Jurkat, Clone E6-1 (cell line): ENCODE results near the gene CYP19A1.

Experiments
- DNase-seq: peaks from one replicate; pipeline ENCODE4 v3.0.0-alpha.2; 2011; ENCODE audit warnings: low read depth, low spot score
- H3K4me3 ChIP-seq: 2 replicates; pipeline ENCODE4 v1.5.1; 2011; ENCODE audit warnings: mild to moderate bottlenecking, low read length, control low read depth, moderate library complexity

CYP19A1 gene

GRCh38 chr15:51237816-51238215, 100.6 kb downstream of the CYP19A1 start:
- H3K4me3 ChIP-seq, result no peak overlapping the region
- no peak for DNase-seq

- DNase-seq, result no peak
- H3K4me3 ChIP-seq, result no peak overlapping the region
Measured at GRCh38 chr15:51234176-51234927, 104.0 kb downstream of the CYP19A1 start.

- no peak for DNase-seq
Measured at GRCh38 chr15:51232581-51232980, 105.8 kb downstream of the CYP19A1 start.

GRCh38 chr15:51229907-51230330, 108.5 kb downstream of the CYP19A1 start:
- DNase-seq, result no peak

More at GRCh38 chr15:51232581-51232980, 105.8 kb downstream of the CYP19A1 start:
- H3K4me3 ChIP-seq, result no peak overlapping the region

GRCh38 chr15:51227940-51228732, 110.3 kb downstream of the CYP19A1 start:
- no peak overlapping the region for H3K4me3 ChIP-seq
- DNase-seq, result peak; percentile 30

More at GRCh38 chr15:51229907-51230330, 108.5 kb downstream of the CYP19A1 start:
- H3K4me3 ChIP-seq, result no peak overlapping the region

GRCh38 chr15:51226576-51227210, 111.7 kb downstream of the CYP19A1 start:
- no peak for DNase-seq
- H3K4me3 ChIP-seq, result no peak overlapping the region

GRCh38 chr15:51224428-51224827, 114.0 kb downstream of the CYP19A1 start:
- no peak for DNase-seq

GRCh38 chr15:51223771-51224229, 114.6 kb downstream of the CYP19A1 start:
- no peak overlapping the region for H3K4me3 ChIP-seq
- no peak for DNase-seq

More at GRCh38 chr15:51224428-51224827, 114.0 kb downstream of the CYP19A1 start:
- no peak overlapping the region for H3K4me3 ChIP-seq

- DNase-seq, result no peak
- no peak overlapping the region for H3K4me3 ChIP-seq
Measured at GRCh38 chr15:51218299-51218938, 120.0 kb downstream of the CYP19A1 start.

GRCh38 chr15:51212909-51213308, 125.5 kb downstream of the CYP19A1 start:
- H3K4me3 ChIP-seq, result no peak overlapping the region
- no peak for DNase-seq

- H3K4me3 ChIP-seq, result no peak overlapping the region
Measured at GRCh38 chr15:51212239-51212638, 126.2 kb downstream of the CYP19A1 start.

GRCh38 chr15:51205050-51205975, 133.1 kb downstream of the CYP19A1 start:
- DNase-seq, result no peak
- no peak overlapping the region for H3K4me3 ChIP-seq

More at GRCh38 chr15:51212239-51212638, 126.2 kb downstream of the CYP19A1 start:
- DNase-seq, result no peak

- no peak for DNase-seq
- no peak overlapping the region for H3K4me3 ChIP-seq
Measured at GRCh38 chr15:51203797-51204196, 134.6 kb downstream of the CYP19A1 start.

- H3K4me3 ChIP-seq, result no peak overlapping the region
- DNase-seq, result no peak
Measured at GRCh38 chr15:51202783-51203182, 135.6 kb downstream of the CYP19A1 start.

GRCh38 chr15:51201581-51201980, 136.8 kb downstream of the CYP19A1 start:
- no peak for DNase-seq

GRCh38 chr15:51200792-51201191, 137.6 kb downstream of the CYP19A1 start:
- H3K4me3 ChIP-seq, result no peak overlapping the region
- DNase-seq, result no peak

More at GRCh38 chr15:51201581-51201980, 136.8 kb downstream of the CYP19A1 start:
- H3K4me3 ChIP-seq, result no peak overlapping the region

GRCh38 chr15:51199541-51199940, 138.9 kb downstream of the CYP19A1 start:
- no peak overlapping the region for H3K4me3 ChIP-seq

GRCh38 chr15:51198701-51199232, 139.6 kb downstream of the CYP19A1 start:
- DNase-seq, result no peak

More at GRCh38 chr15:51199541-51199940, 138.9 kb downstream of the CYP19A1 start:
- DNase-seq, result no peak

More at GRCh38 chr15:51198701-51199232, 139.6 kb downstream of the CYP19A1 start:
- H3K4me3 ChIP-seq, result no peak overlapping the region
